Activated T-helper 1 cell treated with Interleukin-2 at 50 U/mL for 16 hours (primary cell): Measurements from ENCODE around the gene SLC7A6OS.

ENCODE experiments used
- DNase-seq: peaks from one replicate; pipeline ENCODE4 v3.0.0-alpha.2; 2020; ENCODE audit warnings: low read depth

The SLC7A6OS gene

DNA sequence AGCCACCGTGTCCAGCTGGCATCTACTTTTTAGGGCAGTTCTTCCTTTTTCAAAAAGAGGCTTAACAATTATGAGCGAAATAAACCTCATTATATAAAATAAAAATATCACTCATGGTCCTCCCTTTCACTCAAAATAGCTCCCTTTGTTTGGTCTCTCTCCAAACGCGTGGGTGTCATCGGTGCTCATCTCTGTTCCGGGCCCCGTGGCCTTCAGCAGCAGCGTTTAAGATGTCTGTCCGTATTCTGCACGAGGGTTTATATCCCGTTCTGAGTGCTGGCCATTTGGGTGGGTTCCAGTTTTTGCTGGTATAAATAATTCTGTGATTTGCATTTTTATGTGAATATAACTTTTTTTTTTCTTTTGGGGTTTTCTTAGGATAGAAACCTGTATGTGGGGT is 33.5 kb upstream of the SLC7A6OS start:
- no peak for DNase-seq

DNA sequence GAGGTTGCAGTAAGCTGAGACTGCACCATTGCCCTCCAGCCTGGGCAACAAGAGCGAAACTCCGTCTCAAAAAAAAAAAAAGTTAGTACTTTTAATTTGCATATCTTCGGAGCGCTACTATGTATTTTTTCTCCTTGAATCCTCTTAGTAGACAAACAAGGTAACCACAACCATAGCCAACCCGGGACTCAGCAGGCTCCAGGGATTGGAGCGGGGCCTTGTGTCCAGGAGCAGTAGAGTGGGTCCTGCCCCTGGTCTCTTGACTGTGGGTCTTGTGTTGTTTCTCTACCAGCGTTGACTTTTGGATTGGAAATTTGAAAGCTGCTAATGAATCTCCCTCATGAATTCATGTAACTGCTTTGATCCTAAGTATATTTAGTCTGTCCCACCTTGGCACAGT is 32.4 kb upstream of the SLC7A6OS start:
- no peak for DNase-seq

DNA sequence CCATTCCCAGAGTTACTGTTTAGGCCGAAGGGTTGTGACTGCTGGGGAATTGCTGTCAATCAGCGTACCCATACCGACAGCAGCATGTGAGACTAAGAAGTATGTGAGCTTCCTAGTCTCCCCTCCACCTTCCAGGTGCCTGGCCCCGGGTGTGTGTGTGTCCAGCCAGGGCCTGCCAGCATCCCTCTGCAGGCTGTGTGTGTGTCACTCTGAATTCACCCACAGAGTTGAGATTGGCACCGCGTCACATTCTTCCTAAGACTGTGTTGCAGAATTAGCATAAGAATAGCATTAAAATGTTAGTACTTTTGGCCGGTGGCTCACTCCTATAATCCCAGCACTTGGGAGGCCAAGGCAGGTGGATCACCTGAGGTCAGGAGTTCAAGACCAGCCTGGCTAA is 31.9 kb upstream of the SLC7A6OS start:
- no peak for DNase-seq

DNA sequence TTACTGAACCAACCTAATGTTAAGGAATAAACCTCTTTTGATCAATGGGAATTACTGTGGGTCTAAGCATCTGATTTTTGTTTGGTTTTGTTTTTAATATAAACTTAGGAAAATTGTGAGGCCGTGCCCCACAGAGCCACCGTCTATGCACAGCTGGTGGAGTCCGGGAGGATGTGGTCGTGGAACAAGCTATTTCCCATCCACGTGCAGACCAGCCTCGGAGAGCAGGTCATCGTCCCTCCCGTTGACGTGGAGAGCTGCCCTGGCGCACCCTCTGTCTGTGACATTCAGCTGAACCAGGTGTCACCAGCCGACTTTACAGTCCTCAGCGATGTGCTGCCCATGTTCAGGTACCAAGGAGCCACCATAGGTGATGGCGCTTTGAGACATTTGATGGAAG is 28.5 kb upstream of the SLC7A6OS start:
- DNase-seq, result no peak

DNA sequence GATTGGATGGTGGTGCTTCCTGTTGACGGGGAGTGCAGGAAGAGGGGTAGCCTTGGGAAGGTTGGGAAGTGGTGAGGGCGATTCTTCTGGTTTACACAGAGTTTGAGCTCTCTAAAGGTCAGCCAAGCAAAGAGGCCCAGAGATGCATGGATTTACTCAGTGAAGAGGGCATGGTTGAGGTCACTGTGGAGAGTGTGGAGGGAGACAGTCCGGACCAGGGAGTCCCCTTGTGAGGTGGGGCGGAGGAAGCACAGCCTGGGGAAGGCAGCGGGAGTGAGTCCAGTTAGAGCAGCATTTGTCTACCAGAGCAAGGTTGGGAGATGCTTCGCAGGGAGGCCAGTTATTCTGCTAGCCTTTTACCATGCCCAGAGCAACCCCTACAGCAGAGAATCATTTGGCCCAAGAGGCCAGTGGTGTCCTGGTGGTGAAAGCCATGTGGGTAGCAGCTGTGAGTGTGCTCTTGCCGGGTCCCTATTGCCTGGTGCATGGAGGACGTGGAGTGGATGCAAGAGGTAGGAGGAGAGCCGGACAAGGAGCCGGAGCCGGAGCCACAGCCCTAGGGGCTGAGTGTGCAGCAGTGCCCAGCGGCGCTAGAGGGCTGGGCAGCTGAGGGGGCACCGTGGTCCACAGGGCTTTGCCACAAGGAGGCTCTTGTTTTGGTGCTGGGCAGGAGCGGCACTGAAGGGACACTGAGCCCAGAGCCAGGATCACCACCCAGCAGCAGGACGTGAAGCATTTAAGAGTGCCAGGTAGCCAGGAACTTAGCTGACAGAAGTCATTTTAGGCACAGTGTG is 27.8 kb upstream of the SLC7A6OS start:
- no peak for DNase-seq

DNA sequence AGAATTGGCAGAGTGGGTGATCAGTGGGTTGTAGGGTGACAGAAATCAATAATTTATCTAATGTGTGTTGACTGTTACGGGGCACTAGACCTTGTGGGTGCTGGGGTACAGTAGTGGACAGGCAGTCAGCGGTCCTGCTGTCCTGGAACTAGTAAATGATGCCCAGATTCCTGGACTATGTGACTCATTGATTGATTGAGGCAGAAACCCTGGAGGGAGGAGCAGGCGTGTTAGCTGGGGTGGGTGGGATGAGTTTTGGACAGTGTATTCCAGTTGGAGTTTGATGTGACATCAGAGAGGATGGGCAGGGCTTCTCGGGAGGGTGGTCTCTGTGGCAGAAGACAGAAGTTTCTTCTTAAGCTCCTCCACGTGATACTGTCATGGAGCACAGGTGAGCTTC is 24.4 kb upstream of the SLC7A6OS start:
- no peak for DNase-seq

DNA sequence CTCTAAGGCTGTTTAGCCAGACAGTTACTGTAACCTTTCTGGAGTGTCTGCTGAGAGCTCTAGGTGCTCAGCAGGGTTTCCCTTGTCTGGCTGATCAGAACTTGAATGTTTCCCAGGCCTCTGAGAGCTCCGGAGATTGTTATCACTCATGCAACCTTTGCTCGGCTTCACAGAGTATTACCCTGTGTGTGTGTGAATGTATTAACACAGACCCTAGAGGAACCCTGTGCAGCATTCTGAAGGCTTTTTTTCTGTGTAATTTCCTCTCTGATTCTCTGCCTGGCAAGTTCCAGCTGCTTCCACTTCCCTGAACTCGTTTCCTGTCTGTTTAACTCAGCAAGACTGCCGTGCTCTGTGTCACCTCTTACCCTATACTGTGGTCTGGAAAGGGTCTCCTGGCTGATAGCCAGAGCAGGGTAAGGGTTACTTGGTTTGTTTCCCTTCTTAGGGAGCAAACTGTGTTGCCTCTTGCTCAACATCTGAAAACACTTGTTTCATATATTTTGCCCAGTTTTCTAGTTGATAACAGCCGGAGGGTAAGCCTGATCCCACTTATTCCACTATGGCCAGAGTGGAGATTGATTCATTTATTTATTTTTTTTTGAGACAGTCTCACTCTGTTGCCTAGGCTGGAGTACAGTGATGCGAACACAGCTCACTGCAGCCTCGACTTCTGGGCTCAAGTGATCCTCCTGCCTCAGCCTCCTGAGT is 21.8 kb upstream of the SLC7A6OS start:
- no peak for DNase-seq

DNA sequence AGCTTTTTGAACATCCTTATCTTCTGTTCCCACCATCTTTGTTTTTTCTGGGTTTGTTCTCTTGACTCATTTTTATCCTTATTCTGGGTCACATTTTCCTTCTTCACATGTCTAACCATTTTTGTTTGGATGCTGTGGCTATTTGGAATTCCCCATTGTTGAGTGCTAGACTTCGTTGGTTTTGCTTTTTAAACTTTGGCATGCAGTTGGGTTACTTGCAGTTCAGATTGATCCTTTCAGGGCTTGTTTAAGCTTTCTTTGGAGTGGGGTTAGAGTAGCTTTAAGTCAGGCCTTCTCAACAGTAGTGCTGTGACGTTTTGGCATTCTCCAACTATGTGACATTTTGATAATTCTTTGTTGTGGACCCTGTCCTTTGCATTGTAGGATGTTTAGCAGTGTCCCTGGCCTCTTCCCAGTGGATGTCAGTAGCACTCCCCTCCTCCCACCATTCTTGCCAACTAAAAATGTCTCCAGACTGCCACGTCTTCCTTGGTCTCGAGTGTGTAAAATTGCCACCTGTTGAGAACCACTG is 21.2 kb upstream of the SLC7A6OS start:
- DNase-seq, result no peak

DNA sequence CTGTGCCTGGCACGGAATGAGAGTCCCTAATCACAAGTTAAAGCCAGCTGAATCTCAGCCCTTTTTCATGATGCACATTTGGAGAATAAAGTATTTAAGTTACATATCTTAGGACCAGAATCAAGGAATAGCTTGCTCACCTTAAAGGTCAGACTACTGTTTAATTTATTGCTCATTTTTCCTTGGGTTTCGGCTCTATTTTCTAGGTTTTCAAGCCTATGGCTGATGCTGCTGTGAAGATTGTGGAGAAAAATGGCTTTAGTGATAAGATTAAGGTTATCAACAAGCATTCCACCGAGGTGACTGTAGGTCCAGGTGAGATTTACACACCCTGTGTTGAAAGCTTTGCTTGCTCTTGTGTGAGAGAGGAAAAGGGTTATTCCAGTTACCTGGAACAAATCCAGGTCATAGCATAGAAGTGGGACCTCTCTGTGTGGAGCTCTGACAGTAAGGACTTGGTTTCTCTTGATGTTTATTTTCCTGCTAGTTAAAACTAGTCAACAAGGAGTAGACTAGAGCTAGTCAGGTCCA is 18.2 kb upstream of the SLC7A6OS start:
- DNase-seq, result no peak

DNA sequence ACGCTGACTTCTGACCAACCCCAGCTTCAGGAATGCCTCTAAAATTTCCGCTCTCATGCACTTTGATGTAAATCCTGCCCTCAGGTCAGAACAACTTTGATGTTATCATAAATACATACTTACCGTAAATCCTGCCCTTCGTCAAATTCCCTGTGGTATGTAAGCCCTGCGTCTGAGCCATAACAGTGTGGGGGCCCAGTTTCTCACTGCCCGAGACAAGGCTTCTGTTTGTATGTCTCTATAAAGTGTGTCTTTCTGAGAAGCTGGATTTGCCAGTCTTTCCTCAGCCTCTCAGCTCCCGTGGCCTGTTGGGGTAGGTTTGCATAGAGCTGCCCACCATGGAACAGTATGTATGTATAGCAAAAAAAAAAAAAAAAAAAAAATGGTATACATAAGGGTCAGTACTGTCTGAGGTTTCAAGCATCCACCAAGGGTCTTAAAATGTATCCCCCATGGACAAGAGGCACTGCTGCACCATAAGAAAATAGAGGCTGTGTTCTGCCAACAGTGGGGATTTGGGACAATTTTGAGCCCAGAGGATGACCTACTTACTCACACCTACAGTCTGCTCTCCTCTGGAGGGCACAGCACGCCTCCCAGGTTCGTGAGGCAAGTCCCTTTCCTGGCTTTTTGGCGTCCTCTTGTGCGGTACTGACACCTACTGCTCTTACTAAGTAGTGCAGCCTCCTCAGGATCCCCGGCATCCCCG is 17.6 kb upstream of the SLC7A6OS start:
- peak; percentile 62 for DNase-seq

DNA sequence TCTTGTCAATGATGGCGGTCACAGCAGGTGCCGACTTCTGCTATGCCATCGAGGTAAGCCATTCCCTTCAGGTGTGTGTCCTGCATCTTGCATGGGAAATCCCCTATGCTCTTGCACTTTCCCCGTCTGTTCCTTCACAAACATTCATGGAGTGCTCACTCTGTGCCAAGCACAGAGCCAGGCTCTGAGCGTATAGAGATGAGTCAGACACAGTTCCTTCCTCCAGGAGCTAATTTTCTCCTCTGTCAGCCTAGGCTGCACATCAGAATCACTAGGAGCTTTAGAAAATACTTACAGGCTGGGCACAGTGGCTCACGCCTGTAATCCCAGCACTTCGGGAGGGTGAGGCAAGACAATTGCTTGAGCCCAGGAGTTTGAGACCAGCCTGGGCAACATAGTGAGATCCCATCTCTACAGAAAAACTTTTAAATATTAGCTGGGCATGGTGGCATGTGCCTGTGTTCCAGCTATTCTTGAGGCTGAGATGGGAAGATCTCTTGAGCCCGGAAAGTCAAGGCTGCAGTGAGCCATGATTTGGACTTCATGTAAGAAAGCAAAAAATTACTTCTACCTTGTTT is 14.1 kb upstream of the SLC7A6OS start:
- DNase-seq, result no peak

DNA sequence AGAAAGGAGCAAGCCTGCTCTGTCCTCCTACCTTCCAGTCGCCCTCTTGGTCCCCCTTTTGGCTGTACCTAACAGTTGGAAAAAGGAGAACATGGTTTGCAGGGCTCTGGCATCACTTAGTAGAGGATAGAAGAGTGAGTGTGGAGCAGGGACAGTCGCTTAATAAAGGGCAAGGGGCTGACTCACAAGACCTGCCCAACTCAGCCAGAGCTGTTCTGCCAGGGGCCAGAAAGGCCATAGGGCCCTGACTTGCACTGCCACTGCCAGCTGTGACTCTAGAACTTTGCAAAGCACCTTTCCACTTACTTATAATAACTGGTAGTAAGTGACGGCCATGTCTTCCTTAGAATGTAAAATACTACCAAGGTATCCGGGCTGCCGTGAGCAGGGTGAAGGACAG is 13.6 kb upstream of the SLC7A6OS start:
- DNase-seq, result no peak

DNA sequence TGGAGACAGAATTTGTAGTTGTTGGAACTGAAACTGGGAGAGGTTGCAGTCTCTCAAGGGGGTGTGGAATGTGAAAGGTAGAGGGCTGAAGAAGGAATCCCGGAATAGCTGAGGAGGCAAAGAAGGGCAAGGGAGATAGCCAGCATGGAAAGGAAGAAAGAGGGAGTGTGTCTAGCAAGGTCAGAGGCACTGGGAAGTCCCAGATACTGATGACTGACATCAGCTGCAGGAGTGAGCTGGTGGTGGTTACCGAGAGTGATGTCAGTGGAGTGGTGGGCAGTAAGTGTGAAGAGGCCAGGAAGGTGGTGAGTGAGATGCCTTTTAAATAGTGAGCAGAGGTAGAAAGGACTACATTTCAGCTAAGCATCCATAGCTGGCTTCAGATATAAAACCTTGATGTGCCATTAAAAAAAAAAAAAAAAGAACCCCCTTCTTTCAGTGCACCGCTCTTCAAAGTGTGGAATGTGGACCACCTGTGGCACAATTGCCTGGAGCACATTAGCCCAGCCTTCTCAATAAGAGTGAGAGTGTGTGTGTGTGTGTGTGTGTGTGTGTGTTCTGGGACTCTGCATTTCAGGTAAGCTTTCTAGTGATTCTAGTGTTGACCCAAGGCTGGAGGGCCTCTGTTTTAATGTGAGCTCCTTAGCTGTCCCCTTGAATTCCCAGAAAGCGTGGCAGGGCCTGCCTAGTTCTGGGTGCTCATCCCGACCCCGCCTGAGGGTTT is 8.6 kb upstream of the SLC7A6OS start:
- no peak for DNase-seq

DNA sequence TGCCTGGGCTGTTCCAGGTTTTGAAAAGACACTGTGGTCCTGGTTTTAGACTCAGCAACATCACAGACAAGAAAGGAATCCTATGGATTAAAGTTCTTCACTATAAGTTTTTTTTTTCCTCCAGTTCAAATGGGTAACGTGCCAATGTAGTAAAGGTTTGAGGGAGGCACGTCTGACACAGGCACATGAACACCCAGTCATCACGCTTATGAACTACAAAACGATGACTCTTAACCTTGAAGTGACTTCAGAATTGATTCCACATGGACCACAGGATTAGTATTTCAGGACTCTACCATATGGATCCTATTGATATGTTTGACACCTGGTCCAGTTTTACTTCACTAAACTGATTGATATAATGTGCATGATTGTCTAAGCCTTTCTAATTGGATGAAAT is 2.4 kb upstream of the SLC7A6OS start:
- DNase-seq, result no peak

DNA sequence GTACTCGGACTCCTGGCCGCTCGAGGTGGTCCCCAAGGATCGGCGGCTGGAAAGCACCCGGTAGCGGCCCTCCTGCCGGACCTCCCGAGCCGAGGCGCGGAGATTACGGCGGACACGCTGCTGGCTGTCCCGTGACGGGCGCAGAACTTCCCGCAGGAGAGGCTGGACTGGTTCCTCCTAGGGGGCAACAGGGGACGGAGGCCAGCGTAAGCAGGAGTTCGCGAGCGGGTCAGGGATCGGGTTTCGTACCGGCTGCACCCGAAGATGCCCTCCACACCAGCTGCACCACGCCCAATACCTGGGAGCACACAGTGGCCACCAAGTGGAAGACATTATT is 341 bp downstream of the SLC7A6OS start:
- no peak for DNase-seq

DNA sequence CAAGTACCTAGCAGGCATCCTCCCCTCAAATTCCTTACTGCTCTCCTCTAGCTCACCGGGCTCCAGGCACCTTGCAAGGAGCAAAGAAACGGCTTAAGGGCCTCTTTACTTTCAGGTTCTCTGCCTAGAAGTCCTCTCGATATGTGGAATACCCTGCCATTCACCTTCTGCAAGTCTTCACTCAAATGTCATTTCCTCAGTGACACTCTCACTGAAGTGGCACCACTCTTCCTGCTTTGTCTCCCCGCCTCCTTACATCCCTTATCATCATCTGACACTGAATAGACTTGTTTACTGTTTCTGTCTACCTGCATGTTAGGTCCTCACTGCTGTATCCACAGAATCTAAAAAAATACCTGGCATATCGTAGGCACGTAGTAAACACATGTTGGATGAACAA is 947 bp downstream of the SLC7A6OS start:
- DNase-seq, result no peak

DNA sequence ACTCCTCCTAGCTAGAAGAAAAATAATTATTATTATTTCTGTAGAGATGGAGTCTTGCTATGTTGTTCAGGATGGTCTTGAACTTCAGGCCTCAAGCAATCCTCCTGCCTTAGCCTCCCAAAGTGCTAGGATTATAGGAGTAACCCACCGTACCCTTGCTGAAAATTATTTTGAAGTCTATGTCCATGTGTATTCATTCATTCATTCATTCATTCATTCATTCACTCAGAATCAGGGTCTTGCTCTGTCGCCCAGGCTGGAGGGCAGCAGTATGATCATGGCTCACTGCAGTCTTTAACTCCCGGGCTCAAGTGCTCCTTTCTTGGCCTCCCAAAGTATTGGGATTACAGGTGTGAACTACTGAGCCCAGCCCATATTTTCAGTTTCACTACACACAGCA is 4.1 kb downstream of the SLC7A6OS start:
- DNase-seq, result no peak

DNA sequence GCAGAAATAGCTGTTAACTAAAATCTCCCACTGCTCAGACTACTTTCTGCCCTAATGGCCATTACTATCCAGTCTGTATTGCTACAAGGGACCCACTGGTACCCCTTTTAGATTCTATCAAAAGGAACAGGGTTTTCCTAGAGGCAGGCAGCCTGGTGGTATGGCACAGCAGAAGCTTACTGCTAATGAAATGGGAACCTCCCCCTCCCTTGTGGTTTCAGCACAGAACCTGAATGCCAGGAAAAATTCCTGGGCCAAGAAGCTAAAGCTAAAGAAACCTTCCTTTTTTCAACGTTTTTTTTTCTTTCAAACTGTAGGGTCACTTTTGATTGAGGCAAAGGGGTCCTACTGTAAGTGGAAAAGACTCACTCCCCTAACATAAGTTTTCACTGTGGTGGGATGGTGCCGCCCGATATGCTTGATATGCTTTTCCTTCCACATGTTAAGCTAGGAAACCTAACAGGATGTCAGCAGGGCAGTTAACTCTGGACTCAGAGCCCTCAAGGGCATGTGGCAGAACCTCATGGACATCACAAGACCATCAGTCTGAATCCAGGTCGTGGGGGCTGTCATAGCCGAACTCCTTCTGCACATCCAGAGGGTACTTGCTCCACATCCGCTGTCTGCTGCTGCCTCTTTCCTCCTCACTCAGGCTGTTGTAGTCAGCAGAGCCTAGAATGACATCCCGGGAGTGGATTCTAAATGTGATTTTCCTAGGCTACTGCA is 9.8 kb downstream of the SLC7A6OS start:
- DNase-seq, result no peak

DNA sequence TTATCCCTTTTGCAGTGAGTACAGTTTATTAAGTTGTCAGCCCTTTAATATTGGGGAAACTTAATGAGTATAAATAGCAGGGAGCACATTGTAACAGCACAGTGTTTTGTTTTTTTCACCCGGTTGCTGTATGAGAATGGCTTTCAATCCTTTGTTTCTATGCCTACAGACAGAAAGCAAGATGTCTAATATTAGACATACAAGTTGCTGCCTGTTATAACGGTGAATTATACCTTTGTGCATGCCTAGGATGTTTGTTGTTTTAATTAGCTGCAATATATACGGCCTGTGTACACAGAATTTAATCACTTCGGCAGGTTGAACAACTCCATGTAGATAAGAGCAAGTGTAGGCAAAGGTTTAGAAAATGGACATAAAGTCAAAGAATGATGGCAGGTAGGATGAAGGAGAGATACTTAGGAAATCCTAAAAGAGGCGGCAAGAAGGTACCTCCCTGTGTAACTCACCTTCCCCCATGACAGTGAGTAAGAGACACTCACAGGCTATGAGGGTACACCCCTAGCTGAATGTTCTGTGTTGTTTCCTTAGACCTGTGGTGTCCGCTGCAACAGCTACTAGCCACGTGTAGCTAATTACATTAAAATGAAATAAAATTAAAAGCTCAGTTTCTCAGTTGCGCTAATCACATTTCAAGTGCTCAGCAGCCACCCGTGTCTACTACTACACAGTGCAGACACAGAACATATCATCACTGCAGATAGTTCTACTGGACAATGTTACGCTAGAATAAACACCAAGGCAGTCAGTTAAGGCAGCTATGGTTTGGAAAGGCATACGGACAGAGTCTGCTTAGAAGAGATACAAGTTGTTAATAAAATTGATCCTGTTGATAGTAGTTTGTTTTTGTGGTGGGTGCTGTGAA is 10.9 kb downstream of the SLC7A6OS start:
- no peak for DNase-seq
